Heart right ventricle (tissue), 16 donors: Measurements from ENCODE around the gene AIFM2. TPM values are rescaled to one million over a fixed set of nuclear protein-coding genes. Genes with fewer than 3 reads are reported as not detected.
"Not testable (repeated sequence)": the region's sequence is repeated elsewhere in the genome, so short reads cannot be mapped to it uniquely, and the experiment has no call there.

Source experiments
- ATAC-seq, 8 donors: fragments of 200-7000 bp; cut with Tn5 transposase; one replicate each; pipeline ENCODE4 v1.9.1; 2020; ENCODE audit warnings: mild to moderate bottlenecking in 8 of 8, moderate library complexity in 8 of 8, moderate number of reproducible peaks in 1 of 8
- DNase-seq, 2 donors: peaks; one replicate each; pipeline ENCODE4 v3.0.0-alpha.2; 2020
- H3K27ac ChIP-seq, 10 donors: fragments of 200-600 bp; sonication (generic) in 2 of 10; one replicate each; pipeline versions ENCODE4 v1.5.0 to v1.8.0; 2020 to 2022; ENCODE audit warnings: mild to moderate bottlenecking in 3 of 10
- H3K27me3 ChIP-seq, 7 donors: fragments of 200-600 bp; one replicate each; pipeline ENCODE4 v1.8.0; 2021 to 2022; ENCODE audit warnings: mild to moderate bottlenecking in 2 of 7
- H3K36me3 ChIP-seq, 9 donors: fragments of 200-600 bp; sonication (generic) in 1 of 9; one replicate each; pipeline versions ENCODE4 v1.5.0 to v1.8.0; 2020 to 2022; ENCODE audit warnings: mild to moderate bottlenecking in 2 of 9
- H3K4me1 ChIP-seq, 9 donors: fragments of 200-600 bp; sonication (generic) in 1 of 9; one replicate each; pipeline versions ENCODE4 v1.5.0 to v1.8.0; 2020 to 2022; ENCODE audit warnings: mild to moderate bottlenecking in 4 of 9
- H3K4me3 ChIP-seq, 10 donors: fragments of 200-600 bp; sonication (generic) in 2 of 10; one replicate each; pipeline versions ENCODE4 v1.5.0 to v1.8.0; 2020 to 2022; ENCODE audit warnings: mild to moderate bottlenecking in 7 of 10, moderate library complexity in 2 of 10
- H3K9me3 ChIP-seq, 11 donors: fragments of 200-600 bp in 10 of 11; sonication (generic) in 2 of 11; one replicate each; pipeline versions ENCODE4 v1.5.0 to v1.8.0; 2013 to 2022; ENCODE audit warnings: mild to moderate bottlenecking in 2 of 11, control low read depth in 1 of 11, moderate library complexity in 1 of 11
- CTCF ChIP-seq, 9 donors: fragments of 200-600 bp; sonication (generic) in 2 of 9; IDR thresholded peaks; one replicate each; pipeline versions ENCODE4 v1.5.0 to v1.8.0; 2021 to 2022; ENCODE audit warnings: antibody characterized with exemption in 9 of 9, mild to moderate bottlenecking in 5 of 9, moderate library complexity in 1 of 9
- WGBS, 2 donors: extraction: QIAGEN DNeasy Blood & Tissue Kit; methylation state at CpG; one replicate each; pipeline ENCODE4 v1.1.7; 2013; ENCODE audit warnings: inconsistent platforms in 1 of 2; 5-methylcytosine and 5-hydroxymethylcytosine counted together
- intact Hi-C, 10 donors: fragments of 100-400 bp; cut with DNase I; formaldehyde crosslinking; loops; one replicate each; pipeline versions ENCODE4 v1.11.1 to v1.14.2; 2022
- polyA plus RNA-seq, 2 donors: library from polyadenylated mRNA; stranded (reverse); fragments of 200-250 nt; gene quantifications; one replicate each; pipeline ENCODE4 v1.2.3, GENCODE V29; 2013
- total RNA-seq, 10 donors: library from RNA; stranded (reverse); fragmentation: NEBNext Ultra II Directional in 3 of 10; extraction: Animal tissue kit (Norgen Biotek cat#: 25700) in 3 of 10; gene quantifications; one replicate each; pipeline versions ENCODE4 v1.2.1 to v1.2.4, GENCODE V29; 2021 to 2023
- donor health status: Arrhythmogenic right ventricular cardiomyopathy.
- donor health status: ischemic (EF 13 %, LVEDD 7.1; RV severe dilation, severe dysfunction).
- donor health status: healthy with polysubstance abuse.
- donor health status: DM: no; HTN: yes; CAD: no.
- donor health status: DM: no; HTN: no; CAD: no.
- donor health status: ischemic (EF 25% LVEDD 6.9; RV normal size, moderate dysfunction).
- donor health status: ischemic (EF 25% LVEDD 5.7; RV mildly dilated, moderate dysfunction).
- donor health status: healthy.
- donor health status: DM: yes; HTN: yes; CAD: no.
- donor health status: Ischemic cardiomyopathy.
- donor health status: ischemic (EF 35%, LVEDD 5.7; RV mildly dilated, moderate dysfunction).
- donor health status: nonischemic (EF 11% LVEDD 7.7; RV severe dilation, severe dysfunction).
- donor health status: DM: yes; HTN: yes; CAD: no.
- donor health status: PGD.
- donor health status: ischemic (EF 29% LVEDD 5.4; RV normal size, mild dysfunction).
- donor health status: nonischemic (EF 23%, LVEDD 6.1; RV moderate dilation, normal function).

AIFM2 gene
- total and polyA plus RNA-seq, 12 donors, result 14.1 to 27.0 (median 17.5) TPM

- DNase-seq, result no peak
- 93% methylated on average over 22 of the region's 22 CpGs for WGBS, 2 donors
- peaks cover 0 to 80% (median 33%) of the 10 kb centered on the region in 9 donors for H3K36me3 ChIP-seq
Measured at GRCh38 chr10:70111496-70111895, 21.1 kb downstream of the AIFM2 start.

GRCh38 chr10:70109064-70109729 lies 23.4 kb downstream of the AIFM2 start:
- Histone ChIP-seq H3K9me3 (no peaks in the 10 kb centered on the region), H3K4me3 (no peak overlapping the region), H3K36me3 (peaks cover 0 to 63% (median 24%) of the 10 kb centered on the region in 9 donors), H3K27me3 (no peaks in the 10 kb centered on the region), H3K27ac (no peak overlapping the region), H3K4me1 (peaks cover 0 to 5% (median 0%) of the 10 kb centered on the region in 9 donors)
- ATAC-seq (peak in 1 of 8 donors; percentile 5), DNase-seq (no peak)
- intact Hi-C loops, result no loop called here
- TF ChIP-seq CTCF (IDR thresholded peaks at IDR 0.05), result no peak
- WGBS, 2 donors, result 89 to 94% methylated on average over 18 of the region's 18 CpGs

More at GRCh38 chr10:70111496-70111895, 21.1 kb downstream of the AIFM2 start:
- intact Hi-C loops, result no loop called here
- Histone ChIP-seq H3K27me3 (no peaks in the 10 kb centered on the region), H3K4me3 (no peak overlapping the region), H3K9me3 (no peaks in the 10 kb centered on the region), H3K27ac (no peak overlapping the region), H3K4me1 (peaks cover 0 to 12% (median 0%) of the 10 kb centered on the region in 9 donors)
- TF ChIP-seq CTCF (IDR thresholded peaks at IDR 0.05), result no peak
- ATAC-seq, result no peak

- ATAC-seq (peak in 3 of 8 donors; percentile 13 to 43 (median 18)), DNase-seq (no peak)
- peak in 8 of 9 donors; percentile 8 to 51 (median 43) for TF ChIP-seq CTCF (IDR thresholded peaks at IDR 0.05)
- H3K27ac ChIP-seq, result no peak overlapping the region
- H3K4me3 ChIP-seq, result no peak overlapping the region
- 71 to 74% methylated on average over 22 of the region's 22 CpGs for WGBS, 2 donors
- no peaks in the 10 kb centered on the region for H3K27me3 ChIP-seq
- intact Hi-C loops, result no loop called here
- H3K36me3 ChIP-seq, result peaks cover 0 to 54% (median 10%) of the 10 kb centered on the region in 9 donors
- H3K4me1 ChIP-seq, result no peaks in the 10 kb centered on the region
- no peaks in the 10 kb centered on the region for H3K9me3 ChIP-seq
Measured at GRCh38 chr10:70106958-70107791, 25.4 kb downstream of the AIFM2 start.

- Histone ChIP-seq H3K9me3 (no peaks in the 10 kb centered on the region), H3K4me1 (no peaks in the 10 kb centered on the region), H3K27me3 (no peaks in the 10 kb centered on the region), H3K27ac (no peak overlapping the region), H3K4me3 (no peak overlapping the region), H3K36me3 (peaks cover 0 to 60% (median 0%) of the 10 kb centered on the region in 9 donors)
- 66 to 81% methylated on average over 3 of the region's 3 CpGs for WGBS, 2 donors
- intact Hi-C loops, result no loop called here
- no peak for ATAC-seq
- no peak for TF ChIP-seq CTCF (IDR thresholded peaks at IDR 0.05)
- no peak for DNase-seq
Measured at GRCh38 chr10:70101668-70102067, 31.0 kb downstream of the AIFM2 start.

GRCh38 chr10:70101068-70101562 lies 31.5 kb downstream of the AIFM2 start:
- H3K4me3 ChIP-seq, H3K27me3 ChIP-seq, H3K9me3 ChIP-seq, H3K27ac ChIP-seq, DNase-seq, ATAC-seq, H3K4me1 ChIP-seq, intact Hi-C loops: not testable (repeated sequence)
- peaks cover 0 to 62% (median 0%) of the 10 kb centered on the region in 9 donors for H3K36me3 ChIP-seq
- WGBS, 2 donors, result 85 to 87% methylated on average over 11 of the region's 11 CpGs
